K562 (cell line): ENCODE measurements around the gene A1CF. TPM values are rescaled to one million over a fixed set of nuclear protein-coding genes. Genes with fewer than 3 reads are reported as not detected.

ENCODE experiments used
- ATAC-seq: fragments of 200-7000 bp; cut with Tn5 transposase; 3 replicates; pipeline ENCODE4 v1.9.1; 2020; ENCODE audit warnings: moderate library complexity
- BruUV-seq: library from RNA; stranded (reverse); fragments of 400-500 nt; replicated peaks from 2 replicates; lab custom pipeline; 2021; lab: Mats Ljungman, UMichigan
- CTCF ChIA-PET: fragments of 300-600 bp; formaldehyde crosslinking; extraction: SDS; loops from one replicate; lab custom pipeline; 2021; ENCODE audit warnings: low intra/inter-chr PET ratio; lab: Yijun Ruan, JAX
- POLR2A ChIA-PET: fragments of 300-600, 350-650 bp; sonication (Branson Sonifier 250); formaldehyde crosslinking; extraction: SDS; loops from one replicate; lab custom pipeline; 2021; ENCODE audit warnings: antibody characterized with exemption, inconsistent platforms; lab: Yijun Ruan, JAX
- DNase-seq, 4 experiments: peaks; one replicate each; pipeline versions ENCODE4 v3.0.0 to v3.0.0-alpha.2; 2011 to 2018; ENCODE audit warnings: low spot score in 3 of 4, mixed read lengths in 3 of 4; ENCODE audit errors: extremely low read depth in 1 of 4
- FAIRE-seq: peaks from 2 replicates; lab custom pipeline; 2011; peaks lifted over from hg19 to GRCh38; lab: Jason Lieb, UNC
- H2AFZ ChIP-seq: 2 replicates; pipeline ENCODE4 v1.6.0; 2011; ENCODE audit warnings: low read depth, low read length, control low read depth, inconsistent platforms
- H3K27ac ChIP-seq: fragments of 200-600 bp; 3 replicates; pipeline ENCODE4 v1.8.0; 2011; ENCODE audit warnings: low read depth, mild to moderate bottlenecking, control low read depth, inconsistent platforms, low read length, moderate library complexity, mixed read lengths; ENCODE audit errors: extremely low read depth
- H3K27me3 ChIP-seq, 2 experiments: fragments of 300-600 bp in 1 of 2; 2 replicates in 1 of 2; 3 replicates in 1 of 2; pipeline versions ENCODE4 v1.6.0 to v1.8.0; 2011; ENCODE audit warnings: inconsistent platforms in 2 of 2, low read length in 2 of 2, mild to moderate bottlenecking in 1 of 2, mixed read lengths in 1 of 2, moderate library complexity in 1 of 2; ENCODE audit not compliant: control insufficient read depth in 2 of 2, insufficient read depth in 2 of 2
- H3K36me3 ChIP-seq: fragments of 300-600 bp; 3 replicates; pipeline ENCODE4 v1.8.0; 2011; ENCODE audit warnings: mild to moderate bottlenecking, low read length, inconsistent platforms; ENCODE audit not compliant: control insufficient read depth, insufficient read depth
- H3K4me1 ChIP-seq, 2 experiments: fragments of 200-600 bp in 1 of 2; replicated peaks in 1 of 2; 2 replicates in 1 of 2; 3 replicates in 1 of 2; pipeline versions ENCODE4 v1.5.1 to v1.8.0; 2011; ENCODE audit warnings: inconsistent platforms in 2 of 2, low read length in 2 of 2, mild to moderate bottlenecking in 1 of 2, mixed read lengths in 1 of 2, moderate library complexity in 1 of 2; ENCODE audit not compliant: control insufficient read depth in 2 of 2, insufficient read depth in 2 of 2
- H3K4me2 ChIP-seq: 2 replicates; pipeline ENCODE4 v1.6.1; 2011; ENCODE audit warnings: low read length, control low read depth, inconsistent platforms, mixed read lengths; ENCODE audit not compliant: insufficient read depth
- H3K4me3 ChIP-seq: fragments of 200-600 bp; sonication (generic), shearing (Covaris generic); 2 replicates; pipeline ENCODE4 v1.5.1; 2016; ENCODE audit warnings: control low read depth, inconsistent platforms
- H3K79me2 ChIP-seq: fragments of 200-600 bp; 3 replicates; pipeline ENCODE4 v1.8.0; 2011; ENCODE audit warnings: low read length, inconsistent platforms; ENCODE audit not compliant: control insufficient read depth, insufficient read depth
- H3K9ac ChIP-seq, 2 experiments: 2 replicates each; pipeline versions ENCODE4 v1.6.0 to v1.6.1; 2011; ENCODE audit warnings: low read depth in 2 of 2, low read length in 2 of 2, control low read depth in 1 of 2, inconsistent platforms in 1 of 2, mild to moderate bottlenecking in 1 of 2, mixed read lengths in 1 of 2; ENCODE audit not compliant: insufficient read depth in 1 of 2
- H3K9me1 ChIP-seq: one replicate; pipeline ENCODE4 v1.6.0; 2011; ENCODE audit warnings: inconsistent platforms, mild to moderate bottlenecking, low read length, moderate library complexity; ENCODE audit not compliant: control insufficient read depth, insufficient read depth
- H3K9me3 ChIP-seq: replicated peaks from 2 replicates; pipeline ENCODE4 v1.5.1; 2011; ENCODE audit warnings: low read depth, low read length, inconsistent platforms; ENCODE audit not compliant: control insufficient read depth, insufficient read depth
- H4K20me1 ChIP-seq: replicated peaks from 2 replicates; pipeline ENCODE4 v1.6.1; 2011; ENCODE audit warnings: low read length, inconsistent platforms, mixed read lengths; ENCODE audit not compliant: control insufficient read depth, insufficient read depth
- NFIC ChIP-seq: fragments of 450-650 bp; IDR thresholded peaks from 2 replicates; pipeline ENCODE4 v1.6.1; 2017; ENCODE audit warnings: mild to moderate bottlenecking, inconsistent platforms
- RB1 ChIP-seq: fragments of 450-650 bp; IDR thresholded peaks from 2 replicates; pipeline ENCODE4 v1.6.1; 2017; ENCODE audit warnings: low read depth, mild to moderate bottlenecking
- ZNF316 ChIP-seq: fragments of 450-650 bp; IDR thresholded peaks from 2 replicates; pipeline ENCODE4 v1.6.1; 2016
- whole genome bisulfite sequencing: fragments of 100-300 bp; shearing (Covaris generic); methylation state at CpG from one replicate; pipeline ENCODE4 v1.1.6; 2016; ENCODE audit warnings: low coverage, mixed read lengths; ENCODE audit not compliant: insufficient coverage; ENCODE audit errors: missing lambda C conversion rate; 5-methylcytosine and 5-hydroxymethylcytosine counted together
- in situ Hi-C: fragments of 300-500 bp; cut with MboI; formaldehyde crosslinking; loops from 4 replicates; pipeline ENCODE4 v1.15.0; 2018; ENCODE audit warnings: inconsistent platforms, mixed read lengths
- intact Hi-C: fragments of 100-400 bp; cut with micrococcal nuclease; formaldehyde crosslinking; loops from 2 replicates; pipeline ENCODE4 v1.14.2; 2022
- polyA plus RNA-seq, 8 experiments: library from polyadenylated mRNA; depleted of rRNA in 4 of 8; stranded (reverse) in 5 of 8; unstranded in 3 of 8; fragments of >200 nt; fragmentation: Nextera tagmentation in 2 of 8; fragmentation: Illumina TruSeq in 1 of 8; extraction: Ambion mirVana in 2 of 8; extraction: Trizol in 1 of 8; gene quantifications; 2 replicates each; pipeline versions ENCODE4 v1.2.1 to v1.2.3, GENCODE V29; 2011 to 2014; ENCODE audit warnings: inconsistent platforms in 1 of 8, missing spikeins in 1 of 8
- total RNA-seq, 7 experiments: library from RNA; depleted of rRNA in 6 of 7; stranded (reverse); fragments of >200 nt in 6 of 7; fragmentation: Illumina TruSeq in 2 of 7; extraction: Trizol in 2 of 7; gene quantifications; 2 replicates each; pipeline versions ENCODE4 v1.2.1 to v1.2.3, GENCODE V29; 2011 to 2021; ENCODE audit warnings: low replicate concordance in 1 of 7
- TF ChIP-seq, protein P1 (sequence below): fragments of 450-650 bp; IDR thresholded peaks from 2 replicates; pipeline ENCODE4 v1.7.1; 2018; ENCODE audit warnings: mild to moderate bottlenecking, low read depth; ENCODE audit not compliant: partially characterized antibody

A1CF gene
- total and polyA plus RNA-seq, 9 of the 15 experiments (the other 6 are each of a cell fraction or from before 2014, with no cell fraction given): 0.11 TPM; not detected in 8

DNA sequence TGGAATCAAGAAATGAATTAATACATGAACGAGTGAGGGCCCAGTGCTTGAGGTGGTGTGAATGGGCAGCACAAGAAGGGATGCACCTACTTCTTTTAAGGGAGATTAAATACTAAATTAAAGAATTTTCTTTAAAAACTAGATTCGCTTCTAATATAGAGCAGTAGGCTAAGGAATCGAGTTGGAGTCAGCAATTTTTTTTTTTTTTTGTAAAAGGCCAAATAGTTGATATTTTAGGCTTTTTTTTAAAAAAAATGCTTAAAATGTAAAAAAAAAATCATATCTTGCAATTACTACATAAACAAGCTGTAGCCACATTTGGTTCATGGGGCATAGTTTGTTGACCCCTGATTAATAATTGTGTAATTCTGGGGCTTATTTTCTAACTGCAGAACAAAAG is 31.9 kb downstream of the A1CF start:
- H3K9me1 ChIP-seq: no peaks in the 10 kb centered on the region
- no peak for DNase-seq
- ChIA-PET CTCF (no interaction called here), POLR2A (interaction anchor here (0.6 kb wide), 1 partner anchor 143 kb away, joined by 3 read pairs; no protein-coding TSS in a partner anchor)
- H3K4me2 ChIP-seq: no peak overlapping the region
- no peaks in the 10 kb centered on the region for H3K4me1 ChIP-seq
- TF ChIP-seq RB1 (no peak), NFIC (no peak), ZNF316 (peak; percentile 38; the same call in 1 of the 2 replicates)
- TF ChIP-seq, protein P1, sequence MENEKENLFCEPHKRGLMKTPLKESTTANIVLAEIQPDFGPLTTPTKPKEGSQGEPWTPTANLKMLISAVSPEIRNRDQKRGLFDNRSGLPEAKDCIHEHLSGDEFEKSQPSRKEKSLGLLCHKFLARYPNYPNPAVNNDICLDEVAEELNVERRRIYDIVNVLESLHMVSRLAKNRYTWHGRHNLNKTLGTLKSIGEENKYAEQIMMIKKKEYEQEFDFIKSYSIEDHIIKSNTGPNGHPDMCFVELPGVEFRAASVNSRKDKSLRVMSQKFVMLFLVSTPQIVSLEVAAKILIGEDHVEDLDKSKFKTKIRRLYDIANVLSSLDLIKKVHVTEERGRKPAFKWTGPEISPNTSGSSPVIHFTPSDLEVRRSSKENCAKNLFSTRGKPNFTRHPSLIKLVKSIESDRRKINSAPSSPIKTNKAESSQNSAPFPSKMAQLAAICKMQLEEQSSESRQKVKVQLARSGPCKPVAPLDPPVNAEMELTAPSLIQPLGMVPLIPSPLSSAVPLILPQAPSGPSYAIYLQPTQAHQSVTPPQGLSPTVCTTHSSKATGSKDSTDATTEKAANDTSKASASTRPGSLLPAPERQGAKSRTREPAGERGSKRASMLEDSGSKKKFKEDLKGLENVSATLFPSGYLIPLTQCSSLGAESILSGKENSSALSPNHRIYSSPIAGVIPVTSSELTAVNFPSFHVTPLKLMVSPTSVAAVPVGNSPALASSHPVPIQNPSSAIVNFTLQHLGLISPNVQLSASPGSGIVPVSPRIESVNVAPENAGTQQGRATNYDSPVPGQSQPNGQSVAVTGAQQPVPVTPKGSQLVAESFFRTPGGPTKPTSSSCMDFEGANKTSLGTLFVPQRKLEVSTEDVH: no peak
- no peak overlapping the region for H3K27ac ChIP-seq
- no peak overlapping the region for H2AFZ ChIP-seq
- H3K79me2 ChIP-seq: no peaks in the 10 kb centered on the region
- no peaks in the 10 kb centered on the region for H4K20me1 ChIP-seq
- BruUV-seq: no TSS peak
- no peak overlapping the region for H3K4me3 ChIP-seq
- no peak for FAIRE-seq
- WGBS: 0% methylated on average over 3 of the region's 3 CpGs
- no peak overlapping the region for H3K9ac ChIP-seq
- ATAC-seq: no peak
- H3K27me3 ChIP-seq: no peaks in the 10 kb centered on the region
- H3K36me3 ChIP-seq: no peaks in the 10 kb centered on the region
- no peaks in the 10 kb centered on the region for H3K9me3 ChIP-seq
- intact Hi-C loops (no loop called here), in situ Hi-C loops (no loop called here)
